H1 (cell line): ENCODE measurements around the gene PLXNA3. TPM values are rescaled to one million over a fixed set of nuclear protein-coding genes. Genes with fewer than 3 reads are reported as not detected.

Experiments used
- ATF3 ChIP-seq: IDR thresholded peaks from 2 replicates; pipeline ENCODE4 v1.6.1; 2011; ENCODE audit warnings: low read depth, mild to moderate bottlenecking, low read length; ENCODE audit not compliant: insufficient read depth
- BACH1 ChIP-seq: IDR thresholded peaks from 2 replicates; pipeline ENCODE4 v1.6.1; 2012; ENCODE audit warnings: low read length, improper control_type of control experiment
- E2F6 ChIP-seq: IDR thresholded peaks from 2 replicates; pipeline ENCODE4 v1.6.1; 2012; ENCODE audit warnings: inconsistent platforms
- GTF2F1 ChIP-seq: IDR thresholded peaks from 2 replicates; pipeline ENCODE4 v1.6.1; 2012; ENCODE audit warnings: low read depth, low read length, improper control_type of control experiment, borderline replicate concordance
- HDAC2 ChIP-seq, 2 experiments: fragments of 300-600 bp in 1 of 2; sonication (generic) in 1 of 2; IDR thresholded peaks; 2 replicates each; pipeline ENCODE4 v1.6.1; 2011 to 2012; ENCODE audit warnings: low read depth in 2 of 2, low read length in 2 of 2, mild to moderate bottlenecking in 2 of 2, moderate library complexity in 2 of 2, borderline replicate concordance in 1 of 2, inconsistent platforms in 1 of 2
- JUN ChIP-seq: IDR thresholded peaks from 2 replicates; pipeline ENCODE4 v1.6.1; 2011; ENCODE audit warnings: low read depth, mild to moderate bottlenecking, improper control_type of control experiment, low read length
- KDM4A ChIP-seq: IDR thresholded peaks from one replicate; pipeline ENCODE4 v1.7.1; 2012; ENCODE audit warnings: low read depth, mild to moderate bottlenecking, moderate library complexity, low read length, inconsistent platforms; ENCODE audit not compliant: severe bottlenecking
- NANOG ChIP-seq: IDR thresholded peaks from 2 replicates; pipeline ENCODE4 v1.6.1; 2011; ENCODE audit warnings: low read length, low read depth, mild to moderate bottlenecking, inconsistent platforms; ENCODE audit not compliant: insufficient read depth, poor library complexity, severe bottlenecking
- POLR2AphosphoS5 ChIP-seq: IDR thresholded peaks from 2 replicates; pipeline ENCODE4 v1.6.1; 2011; ENCODE audit warnings: low read depth, low read length
- RFX5 ChIP-seq: IDR thresholded peaks from 2 replicates; pipeline ENCODE4 v1.6.1; 2011; ENCODE audit warnings: low read depth, low read length, improper control_type of control experiment, borderline replicate concordance
- RXRA ChIP-seq: IDR thresholded peaks from 2 replicates; pipeline ENCODE4 v1.6.1; 2011; ENCODE audit warnings: low read depth, mild to moderate bottlenecking, low read length, moderate library complexity; ENCODE audit not compliant: insufficient read depth
- SAP30 ChIP-seq: fragments of 300-600 bp; sonication (generic); IDR thresholded peaks from 2 replicates; pipeline ENCODE4 v1.7.1; 2012; ENCODE audit warnings: low read length, moderate library complexity, mild to moderate bottlenecking, inconsistent platforms; ENCODE audit not compliant: insufficient read depth, insufficient replicate concordance
- SIN3A ChIP-seq, 2 experiments: IDR thresholded peaks in 1 of 2; conservative IDR thresholded peaks in 1 of 2; 2 replicates each; pipeline ENCODE4 v1.6.1; 2011 to 2012; ENCODE audit warnings: low read length in 2 of 2, improper control_type of control experiment in 1 of 2, low read depth in 1 of 2, mild to moderate bottlenecking in 1 of 2
- SP1 ChIP-seq: IDR thresholded peaks from 2 replicates; pipeline ENCODE4 v1.6.1; 2011; ENCODE audit warnings: low read depth, low read length
- SP2 ChIP-seq: IDR thresholded peaks from 2 replicates; pipeline ENCODE4 v1.6.1; 2012; ENCODE audit warnings: mild to moderate bottlenecking, low read length, inconsistent platforms
- SP4 ChIP-seq: IDR thresholded peaks from 2 replicates; pipeline ENCODE4 v1.6.1; 2012; ENCODE audit warnings: low read length, inconsistent platforms
- SUZ12 ChIP-seq: fragments of 200-600 bp; sonication (generic); IDR thresholded peaks from 2 replicates; pipeline ENCODE4 v1.6.1; 2012; ENCODE audit warnings: mild to moderate bottlenecking, inconsistent platforms, low read length, moderate library complexity, mixed read lengths
- TAF1 ChIP-seq: IDR thresholded peaks from 2 replicates; pipeline ENCODE4 v1.6.1; 2011; ENCODE audit warnings: mild to moderate bottlenecking, low read depth, low read length
- TEAD4 ChIP-seq: IDR thresholded peaks from 2 replicates; pipeline ENCODE4 v1.6.1; 2012; ENCODE audit warnings: low read depth, low read length, inconsistent platforms, mixed read lengths
- USF2 ChIP-seq: IDR thresholded peaks from 2 replicates; pipeline ENCODE4 v1.6.1; 2011; ENCODE audit warnings: low read length, improper control_type of control experiment
- polyA plus RNA-seq, 7 experiments: library from polyadenylated mRNA; depleted of rRNA in 3 of 7; stranded (reverse) in 5 of 7; unstranded in 2 of 7; fragments of >200 nt in 5 of 7; fragments of 200-250 nt in 2 of 7; gene quantifications; 1 replicate in 5 of 7; 2 replicates in 1 of 7; 4 replicates in 1 of 7; pipeline versions ENCODE4 v1.2.1 to v1.2.3, GENCODE V29; 2011 to 2013; ENCODE audit warnings: missing spikeins in 2 of 7, mixed read lengths in 2 of 7
- total RNA-seq: library from RNA; stranded (reverse); fragmentation: NEBNext Ultra II Directional; extraction: Animal tissue kit (Norgen Biotek cat#: 25700); gene quantifications from 2 replicates; pipeline ENCODE4 v1.2.1, GENCODE V29; 2021

The PLXNA3 gene
- total and polyA plus RNA-seq, 2 of the 8 experiments (the other 6 are each of a cell fraction or from before 2014, with no cell fraction given) = 10.7 to 18.2 TPM

DNA sequence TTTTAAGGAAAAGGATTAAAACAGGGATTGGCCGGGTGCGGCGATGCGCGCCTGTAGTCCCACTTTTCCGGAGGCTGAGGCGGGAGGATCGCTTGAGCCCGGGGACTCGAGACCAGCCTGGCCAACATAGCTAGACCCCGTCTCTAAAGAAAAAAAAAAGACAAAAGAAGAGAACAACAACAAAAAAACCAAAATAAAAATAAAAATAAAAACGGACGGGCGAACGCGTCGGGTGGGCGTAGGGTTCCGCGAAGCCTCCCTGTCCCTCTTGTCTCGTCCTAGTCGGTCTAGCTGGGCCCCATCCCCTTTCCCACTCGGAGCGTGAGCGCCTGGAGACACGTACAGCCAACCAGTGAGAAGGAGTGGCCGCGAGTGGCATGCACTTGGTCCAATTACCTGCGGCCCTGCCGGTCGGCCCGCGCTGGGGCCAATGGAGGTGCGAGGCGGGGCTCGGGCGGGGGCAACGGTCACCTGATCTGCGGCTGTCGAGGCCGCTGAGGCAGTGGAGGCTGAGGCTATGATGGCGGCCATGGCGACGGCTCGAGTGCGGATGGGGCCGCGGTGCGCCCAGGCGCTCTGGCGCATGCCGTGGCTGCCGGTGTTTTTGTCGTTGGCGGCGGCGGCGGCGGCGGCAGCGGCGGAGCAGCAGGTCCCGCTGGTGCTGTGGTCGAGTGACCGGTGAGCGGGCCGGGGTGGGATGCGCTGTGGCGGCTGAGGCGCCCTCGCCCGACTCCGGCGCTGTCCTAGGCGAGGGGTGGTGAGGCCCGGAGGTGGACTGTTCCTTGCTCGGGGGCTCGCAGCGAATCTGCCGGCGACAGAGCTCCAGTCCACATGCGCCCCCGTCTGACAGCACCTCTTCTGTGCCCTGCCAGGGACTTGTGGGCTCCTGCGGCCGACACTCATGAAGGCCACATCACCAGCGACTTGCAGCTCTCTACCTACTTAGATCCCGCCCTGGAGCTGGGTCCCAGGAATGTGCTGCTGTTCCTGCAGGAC lies 29.6 kb upstream of the PLXNA3 start, which contains the start of gene ATP6AP1 (continued):
- TF ChIP-seq HDAC2 (IDR thresholded peaks at IDR 0.05; ENCODE audit: borderline replicate concordance in 1 of 2, low read depth in 2 of 2, low read length in 2 of 2) = no peak
- no peak for TF ChIP-seq TAF1
- no peak for TF ChIP-seq GTF2F1
- TF ChIP-seq E2F6 = no peak
- no peak for TF ChIP-seq BACH1
- no peak for TF ChIP-seq SUZ12
- TF ChIP-seq JUN = no peak
- TF ChIP-seq ATF3 = no peak
- TF ChIP-seq TEAD4 = no peak
- TF ChIP-seq KDM4A = peak; percentile 38
- TF ChIP-seq POLR2AphosphoS5 = 0 out of 2 replicates have a peak, but pooled peaks have one; percentile 38
- TF ChIP-seq SP2 = peak; percentile 58
- no peak for TF ChIP-seq RFX5
- peak; percentile 17 for TF ChIP-seq SAP30
- peak; percentile 51 to 60; a peak in 1 of 4 replicates for TF ChIP-seq SIN3A (conservative IDR thresholded peaks at IDR 0.05 in 1 of 2, IDR thresholded peaks at IDR 0.05 in 1 of 2; ENCODE audit: low read depth in 1 of 2, low read length in 2 of 2)
- peak; percentile 62 for TF ChIP-seq USF2
- no peak for TF ChIP-seq RXRA
- TF ChIP-seq SP4 = no peak
- TF ChIP-seq SP1 = peak; percentile 94
- no peak for TF ChIP-seq NANOG
